ENCODE measurements around the gene TAC4.

- TF ChIP-seq CTCF (IDR thresholded peaks at IDR 0.05; ENCODE audit: insufficient read depth, low read length, poor library complexity, severe bottlenecking) (no peak), EZH2phosphoT487 (conservative IDR thresholded peaks at IDR 0.05; ENCODE audit: low read length) (no peak)
Observed at GRCh38 chr17:49819651-49820050, 28.2 kb downstream of the TAC4 start.

Data from SU-DHL-6 (cell line).